ENCODE data around the gene THYN1.

The THYN1 gene

GRCh38 chr11:134207538-134208239, 45.5 kb downstream of the THYN1 start:
- peak; percentile 69 for DNase-seq

- no peak for DNase-seq
These were observed 47.0 kb downstream of the THYN1 start for GRCh38 chr11:134206185-134206584.

- DNase-seq, result no peak
These were observed 47.4 kb downstream of the THYN1 start for GRCh38 chr11:134205729-134206128.

GRCh38 chr11:134202661-134203060, 50.5 kb downstream of the THYN1 start:
- no peak for DNase-seq

GRCh38 chr11:134200688-134201087, 52.5 kb downstream of the THYN1 start:
- no peak for DNase-seq

- DNase-seq, result no peak
These were observed 53.6 kb downstream of the THYN1 start for GRCh38 chr11:134199531-134199930.
